Measurements from ENCODE around the gene VSTM5.

- TF ChIP-seq CTCF (IDR thresholded peaks at IDR 0.05 in 8 of 11, conservative IDR thresholded peaks at IDR 0.05 in 3 of 11) (no peak), POLR2A (IDR thresholded peaks at IDR 0.05) (no peak)
Measured at GRCh38 chr11:93827363-93827762, 23.1 kb downstream of the VSTM5 start.
